ENCODE measurements around the gene ZFP91.

DNA sequence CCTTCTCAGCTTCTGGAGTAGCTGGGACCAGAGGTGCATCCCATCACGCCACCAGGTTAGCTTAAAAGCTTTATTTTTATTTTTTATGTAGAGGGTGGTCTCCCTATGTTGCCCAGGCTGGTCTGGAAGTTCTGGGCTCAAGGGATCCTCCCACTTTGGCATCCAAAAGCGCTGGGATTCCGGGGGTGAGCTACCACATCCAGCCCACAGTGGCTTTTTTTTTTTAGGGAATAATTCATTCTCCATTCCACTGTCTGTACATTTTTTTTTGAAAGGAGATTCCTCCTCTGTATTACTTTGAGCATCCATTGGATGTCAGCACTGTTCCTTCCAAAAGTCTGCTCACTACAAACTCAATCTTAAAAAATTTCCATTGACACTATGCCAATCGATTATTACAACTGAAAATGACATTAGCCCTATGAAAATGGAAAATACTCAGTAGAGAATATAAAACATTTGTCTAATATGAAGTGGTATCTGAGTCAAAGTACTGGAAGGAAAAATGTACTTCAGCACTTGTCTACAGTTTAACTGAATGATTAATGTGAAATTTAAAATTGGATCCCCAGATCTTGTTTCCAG, 1.9 kb upstream of the ZFP91 start:
- peak; percentile 78 for TF ChIP-seq CTCF (conservative IDR thresholded peaks at IDR 0.05; ENCODE audit: low read length)
- TF ChIP-seq EZH2phosphoT487 (IDR thresholded peaks at IDR 0.05; ENCODE audit: borderline replicate concordance, low read depth, low read length), result no peak

Measured in OCI-LY7 (cell line).